Fibroblast of pulmonary artery (primary cell): ENCODE measurements around the gene SLC25A18.

Experiments used
- DNase-seq: peaks from one replicate; pipeline ENCODE4 v3.0.0-alpha.2; 2010; ENCODE audit warnings: low read depth
- H3K4me3 ChIP-seq: replicated peaks from 2 replicates; pipeline ENCODE4 v1.5.1; 2011; ENCODE audit warnings: low read depth, mild to moderate bottlenecking, control low read depth, low read length, moderate library complexity
- CTCF ChIP-seq: IDR thresholded peaks from 2 replicates; pipeline ENCODE4 v1.5.1; 2011; ENCODE audit warnings: mild to moderate bottlenecking, control low read depth, low read length, inconsistent platforms; ENCODE audit errors: missing control alignments

SLC25A18 gene

GRCh38 chr22:17537155-17537554 is 26.1 kb upstream of the SLC25A18 start:
- H3K4me3 ChIP-seq = no peak overlapping the region
- TF ChIP-seq CTCF = no peak
- no peak for DNase-seq

- no peak overlapping the region for H3K4me3 ChIP-seq
- no peak for TF ChIP-seq CTCF
- DNase-seq = no peak
Measured at GRCh38 chr22:17540481-17540880, 22.8 kb upstream of the SLC25A18 start.

DNA sequence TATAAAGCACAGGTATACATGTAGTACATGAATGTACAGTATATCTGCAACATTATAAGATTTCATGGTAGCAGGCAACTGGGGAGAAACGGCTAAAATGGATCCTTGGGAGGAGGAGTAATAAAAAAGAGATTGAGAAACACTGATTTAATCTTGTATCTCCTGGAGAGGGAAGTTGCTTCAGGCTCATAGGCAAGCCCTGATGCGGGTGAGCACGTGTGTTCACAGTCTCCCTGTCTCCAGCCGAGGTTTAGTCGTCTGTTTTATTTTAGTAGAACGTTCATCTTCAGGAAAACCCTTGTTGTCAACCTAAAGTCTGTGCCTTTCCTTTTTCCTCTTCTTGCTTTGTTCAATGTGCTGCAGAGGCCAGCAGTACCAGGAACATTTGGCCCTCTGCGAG is 21.8 kb upstream of the SLC25A18 start:
- DNase-seq = no peak
- TF ChIP-seq CTCF = no peak
- H3K4me3 ChIP-seq = no peak overlapping the region

DNA sequence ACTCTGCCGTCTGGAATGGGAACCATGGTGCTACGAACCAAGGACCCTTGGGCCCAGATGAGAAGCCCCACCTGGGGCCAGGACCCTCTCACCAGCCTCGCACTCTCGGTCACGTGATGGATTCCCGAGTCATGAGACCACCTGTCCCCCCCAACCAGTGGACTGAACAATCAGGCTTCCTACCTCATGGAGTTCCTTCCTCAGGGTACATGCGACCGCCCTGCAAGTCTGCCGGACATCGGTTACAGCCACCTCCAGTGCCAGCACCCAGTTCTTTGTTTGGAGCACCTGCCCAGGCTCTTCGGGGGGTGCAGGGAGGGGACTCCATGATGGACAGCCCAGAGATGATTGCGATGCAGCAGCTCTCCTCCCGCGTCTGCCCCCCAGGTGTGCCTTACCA is 20.8 kb upstream of the SLC25A18 start:
- DNase-seq = no peak
- no peak for TF ChIP-seq CTCF
- no peak overlapping the region for H3K4me3 ChIP-seq

- no peak for DNase-seq
- TF ChIP-seq CTCF = no peak
Measured at GRCh38 chr22:17548010-17548755, 15.1 kb upstream of the SLC25A18 start.

GRCh38 chr22:17548756-17549035 is 14.6 kb upstream of the SLC25A18 start:
- H3K4me3 ChIP-seq = no peak overlapping the region
- no peak for DNase-seq
- TF ChIP-seq CTCF = no peak

More at GRCh38 chr22:17548010-17548755, 15.1 kb upstream of the SLC25A18 start:
- H3K4me3 ChIP-seq = no peak overlapping the region

- no peak overlapping the region for H3K4me3 ChIP-seq
- no peak for DNase-seq
- TF ChIP-seq CTCF = no peak
Measured at GRCh38 chr22:17549183-17549582, 14.1 kb upstream of the SLC25A18 start.
